HS-5 (cell line): ENCODE measurements around the gene NFS1.
"Not testable (repeated sequence)": the region's sequence is repeated elsewhere in the genome, so short reads cannot be mapped to it uniquely, and the experiment has no call there.

ENCODE experiments used
- DNase-seq: peaks from one replicate; pipeline ENCODE4 v3.0.0-alpha.2; 2012; ENCODE audit warnings: low read depth

NFS1 gene

GRCh38 chr20:35709259-35709658 lies 10.1 kb upstream of the NFS1 start:
- DNase-seq, result no peak

- DNase-seq, result no peak
Observed at GRCh38 chr20:35708502-35708901, 9.3 kb upstream of the NFS1 start.

DNA sequence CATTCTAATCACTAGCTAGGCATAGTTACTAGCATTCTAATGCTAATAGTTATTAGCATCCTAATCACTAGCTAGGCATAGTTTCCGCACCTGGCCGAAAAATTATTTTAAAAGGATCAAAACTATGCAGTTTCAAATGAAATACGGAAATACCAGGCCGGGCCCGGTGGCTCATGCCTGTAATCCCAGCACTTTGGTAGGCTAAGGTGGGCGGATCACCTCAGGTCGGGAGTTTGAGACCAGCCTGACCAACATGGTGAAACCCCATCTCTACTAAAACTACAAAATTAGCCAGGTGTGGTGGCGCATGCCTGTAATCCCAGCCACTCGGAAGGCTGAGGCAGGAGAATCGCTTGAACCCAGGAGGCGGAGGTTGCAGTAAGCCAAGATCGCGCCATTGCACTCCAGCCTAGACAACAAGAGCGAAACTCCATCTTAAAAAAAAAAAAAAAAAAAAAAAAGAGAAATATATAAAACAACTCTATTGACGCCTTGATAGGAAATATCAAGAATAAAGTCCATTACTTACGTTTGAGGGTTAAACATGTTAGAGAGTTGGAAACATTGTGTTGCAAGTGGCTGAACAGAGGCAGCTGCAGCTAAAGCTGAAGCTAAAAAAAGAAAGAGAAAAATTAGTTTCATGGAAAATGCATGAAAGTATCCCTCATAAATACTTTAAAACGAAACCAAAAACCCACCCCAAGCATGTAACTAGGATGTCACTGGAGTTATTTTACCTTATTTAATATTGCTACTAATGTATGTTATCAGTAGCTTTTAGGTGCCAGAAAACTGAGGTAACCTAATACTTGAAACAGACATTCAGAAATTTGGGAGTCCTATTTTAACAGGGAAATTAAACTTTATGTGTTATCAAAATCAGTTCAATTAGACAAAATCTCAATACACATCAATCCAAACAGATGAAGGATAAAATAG lies 7.7 kb upstream of the NFS1 start:
- not testable (repeated sequence) for DNase-seq

GRCh38 chr20:35705894-35706293 lies 6.7 kb upstream of the NFS1 start:
- DNase-seq, result not testable (repeated sequence)

- no peak for DNase-seq
Observed at GRCh38 chr20:35704514-35705261, 5.5 kb upstream of the NFS1 start.

DNA sequence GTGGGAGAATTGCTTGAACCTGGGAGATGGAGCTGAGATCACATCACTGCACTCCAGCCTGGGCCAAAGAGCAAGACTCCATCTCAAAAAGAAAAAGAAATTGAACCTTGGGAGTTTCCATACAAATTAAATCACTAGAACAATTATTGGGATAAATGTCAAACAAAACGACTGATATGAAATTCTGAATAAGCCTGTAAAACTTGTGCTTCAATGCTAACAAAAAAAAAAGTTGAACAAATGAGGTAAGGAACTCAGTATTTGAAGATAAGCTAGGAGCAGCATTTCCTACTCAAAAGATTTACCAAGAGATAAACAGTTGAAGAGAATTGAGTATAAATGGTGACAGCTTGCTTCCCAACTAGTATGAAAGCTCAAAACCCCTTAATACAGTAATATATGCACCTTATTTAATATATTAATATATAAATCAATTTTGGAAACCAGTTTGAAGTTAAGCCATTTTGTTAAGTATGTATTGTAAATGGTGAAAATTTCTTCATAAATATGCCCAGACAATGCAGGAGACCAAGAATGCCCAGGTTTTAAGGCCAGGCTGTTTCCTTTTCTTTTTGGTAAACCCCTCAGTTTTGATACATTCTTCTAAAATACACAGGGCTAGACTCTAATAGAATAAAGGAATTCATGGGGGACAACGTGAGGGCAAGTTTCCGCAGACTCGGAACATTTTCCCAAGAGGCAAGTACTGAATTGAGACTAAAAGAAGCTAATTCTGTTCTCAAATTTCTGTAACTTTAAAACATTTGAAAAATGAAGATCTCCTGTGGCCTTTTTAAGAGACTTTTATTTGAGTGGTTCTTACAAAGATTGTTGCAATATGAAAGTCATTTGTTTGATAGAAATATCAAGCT lies 3.9 kb upstream of the NFS1 start:
- no peak for DNase-seq

GRCh38 chr20:35702051-35702823 lies 3.1 kb upstream of the NFS1 start:
- DNase-seq, result peak; percentile 53

DNA sequence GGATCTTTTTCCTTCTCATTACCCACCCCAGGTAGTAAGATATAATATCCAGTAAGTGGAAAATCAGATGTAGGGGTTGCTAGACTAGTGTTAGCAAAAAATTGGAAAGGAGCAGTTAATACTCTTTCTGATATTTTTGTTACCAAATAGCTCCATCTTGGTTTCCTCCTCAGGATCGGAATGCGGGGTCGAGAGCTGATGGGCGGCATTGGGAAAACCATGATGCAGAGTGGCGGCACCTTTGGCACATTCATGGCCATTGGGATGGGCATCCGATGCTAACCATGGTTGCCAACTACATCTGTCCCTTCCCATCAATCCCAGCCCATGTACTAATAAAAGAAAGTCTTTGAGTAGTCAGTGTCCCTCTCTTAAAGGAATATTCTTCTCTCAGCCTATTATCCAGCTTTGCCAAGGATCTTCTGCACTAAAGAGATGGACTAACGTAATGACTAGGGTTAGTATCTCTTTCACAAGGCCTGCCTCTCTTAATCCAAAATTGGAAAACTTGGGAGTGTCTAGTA lies 1.5 kb upstream of the NFS1 start:
- no peak for DNase-seq

- no peak for DNase-seq
Observed at GRCh38 chr20:35699957-35700624, 939 bp upstream of the NFS1 start.

- DNase-seq, result no peak
Observed at GRCh38 chr20:35698298-35699126, 640 bp downstream of the NFS1 start.

GRCh38 chr20:35697696-35698297 lies 1.4 kb downstream of the NFS1 start:
- DNase-seq, result no peak

DNA sequence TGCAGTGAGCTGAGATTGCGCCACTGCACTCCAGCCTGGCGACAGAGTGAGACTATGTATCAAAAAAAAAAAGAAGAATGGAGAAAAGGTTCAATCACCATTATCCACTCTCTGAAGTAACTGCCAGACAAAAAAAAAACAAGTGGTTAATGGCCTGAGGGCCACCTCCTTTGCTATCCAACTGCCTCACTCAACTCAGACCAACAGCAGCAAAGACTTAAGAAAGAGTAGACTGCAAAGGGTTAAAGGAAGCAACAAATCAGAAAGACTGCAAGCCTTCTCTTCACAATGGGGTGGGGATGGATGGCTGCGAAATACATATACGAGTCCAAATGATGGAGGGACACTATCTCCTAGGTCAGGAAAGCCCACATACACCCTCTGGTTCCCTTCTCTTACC lies 3.2 kb downstream of the NFS1 start:
- DNase-seq, result no peak

DNA sequence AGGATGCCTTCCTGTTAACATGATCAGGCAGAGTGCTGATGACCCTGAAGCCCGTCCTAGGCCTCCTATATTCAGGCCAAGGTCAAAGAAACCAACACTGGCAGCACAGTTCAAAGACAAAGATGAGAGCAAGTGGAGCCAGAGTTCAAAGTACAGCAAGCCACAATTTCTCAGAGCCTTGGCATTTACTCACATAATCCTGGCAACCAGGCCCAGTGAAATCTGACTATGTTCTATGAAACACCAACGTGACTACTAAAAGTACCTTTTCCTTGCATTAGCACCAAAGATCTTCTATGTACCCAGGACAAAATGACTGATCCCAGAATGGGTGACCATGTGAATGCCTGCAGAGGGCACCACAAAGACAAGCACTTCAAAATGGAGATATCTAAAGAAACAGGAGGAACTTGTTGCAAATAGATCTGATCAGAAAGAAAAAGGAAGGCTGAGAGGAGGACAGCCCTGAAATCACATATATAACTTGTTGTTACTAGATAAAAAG lies 3.9 kb downstream of the NFS1 start:
- no peak for DNase-seq

GRCh38 chr20:35690265-35690664 lies 8.9 kb downstream of the NFS1 start:
- no peak for DNase-seq

- DNase-seq, result not testable (repeated sequence)
Observed at GRCh38 chr20:35686872-35687271, 12.3 kb downstream of the NFS1 start.

DNA sequence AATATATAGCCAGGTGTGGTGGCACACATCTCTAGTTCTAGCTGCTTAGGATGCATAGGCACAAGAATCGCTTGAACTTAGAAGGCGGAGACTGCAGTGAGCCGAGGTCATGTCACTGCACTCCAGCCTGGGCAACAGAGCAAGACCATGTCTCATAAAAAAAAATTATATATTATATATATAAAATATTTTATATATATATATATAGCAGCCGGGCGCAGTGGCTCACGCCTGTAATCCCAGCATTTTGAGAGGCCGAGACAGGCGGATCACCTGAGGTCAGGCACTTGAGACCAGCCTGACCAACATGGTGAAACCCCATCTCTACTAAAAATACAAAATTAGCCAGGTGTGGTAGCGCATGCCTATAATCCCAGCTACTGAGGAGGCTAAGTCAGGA lies 13.8 kb downstream of the NFS1 start:
- DNase-seq, result not testable (repeated sequence)

DNA sequence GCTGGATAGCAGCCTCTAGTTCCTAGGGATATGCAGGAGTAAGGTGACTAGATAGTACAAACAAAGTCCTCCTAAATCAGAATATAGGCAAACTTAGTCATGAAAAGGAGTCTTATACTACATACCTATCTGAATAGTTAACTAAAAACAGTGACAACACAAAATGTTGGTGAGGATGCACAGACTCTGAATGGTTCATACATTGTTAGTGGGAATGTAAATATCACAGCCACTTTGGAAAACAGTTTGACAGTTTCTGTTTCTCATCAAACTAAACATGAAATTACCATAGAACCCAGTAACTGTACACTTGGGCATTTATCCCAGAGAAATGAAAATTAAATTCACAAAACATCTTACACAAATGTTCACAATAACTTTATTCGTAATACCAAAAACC lies 17.2 kb downstream of the NFS1 start:
- DNase-seq, result no peak

DNA sequence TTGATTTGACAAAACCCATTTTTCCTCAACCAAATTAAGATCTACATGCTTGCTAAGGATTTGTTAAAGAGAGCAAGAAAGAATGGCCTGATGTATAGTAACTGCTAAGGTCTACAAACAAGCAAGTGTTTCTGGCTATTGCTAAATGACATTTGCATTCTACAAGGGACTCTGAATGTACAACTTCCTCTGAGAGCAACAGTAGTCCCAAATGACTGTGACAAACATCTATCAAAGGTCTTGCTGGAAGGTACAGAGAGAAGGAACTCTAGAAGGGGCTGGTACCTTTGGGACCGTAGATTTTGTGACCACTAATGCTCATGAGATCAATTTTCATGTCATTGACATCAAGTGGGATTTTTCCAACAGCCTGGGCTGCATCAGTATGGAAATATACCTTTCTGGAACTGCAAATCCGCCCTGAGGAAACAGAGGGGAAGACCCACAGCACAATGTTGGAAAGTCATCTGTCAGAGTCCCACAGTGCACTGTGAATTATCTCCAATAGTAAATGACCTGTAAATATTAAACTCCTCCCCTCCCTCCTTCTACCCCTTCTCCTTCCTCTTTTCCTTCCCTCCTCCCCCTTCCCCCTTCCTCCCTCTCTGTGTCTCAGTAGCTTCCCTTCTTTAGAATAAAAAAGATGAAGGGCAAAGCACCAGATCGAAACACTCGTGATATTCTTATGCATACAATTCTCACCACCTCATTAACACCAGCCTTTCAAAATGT lies 18.5 kb downstream of the NFS1 start:
- no peak for DNase-seq
